Stimulated activated CD8-positive, alpha-beta memory T cell treated with anti-CD3 and anti-CD28 coated beads, Interleukin-7, amount 100 ng/mL, for 4 hours (primary cell): Measurements from ENCODE around the gene SPATA1.
"Not testable (repeated sequence)": the region's sequence is repeated elsewhere in the genome, so short reads cannot be mapped to it uniquely, and the experiment has no call there.

ENCODE experiments used
- DNase-seq, 2 donors: peaks; one replicate each; pipeline ENCODE4 v3.0.0-alpha.2; 2020; ENCODE audit warnings: low read depth in 2 of 2

SPATA1 gene

GRCh38 chr1:84587099-84587498 is 80.9 kb downstream of the SPATA1 start:
- DNase-seq = no peak

DNA sequence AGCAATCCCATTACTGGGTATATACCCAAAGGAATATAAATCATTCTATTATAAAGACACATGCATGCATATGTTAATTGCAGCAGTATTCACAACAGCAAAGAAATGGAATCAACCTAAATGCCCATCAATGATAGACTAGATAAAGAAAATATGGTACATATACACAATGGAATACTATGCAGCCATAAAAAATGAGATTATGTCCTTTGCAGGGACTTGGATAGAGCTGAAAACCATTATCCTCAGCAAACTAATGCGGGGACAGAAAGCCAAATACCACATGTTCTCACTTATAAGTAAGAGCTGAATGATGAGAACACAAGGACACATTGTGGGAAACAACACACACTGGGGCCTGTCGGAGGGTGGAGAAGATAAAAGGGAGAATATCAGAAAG is 88.8 kb downstream of the SPATA1 start:
- DNase-seq = not testable (repeated sequence)

DNA sequence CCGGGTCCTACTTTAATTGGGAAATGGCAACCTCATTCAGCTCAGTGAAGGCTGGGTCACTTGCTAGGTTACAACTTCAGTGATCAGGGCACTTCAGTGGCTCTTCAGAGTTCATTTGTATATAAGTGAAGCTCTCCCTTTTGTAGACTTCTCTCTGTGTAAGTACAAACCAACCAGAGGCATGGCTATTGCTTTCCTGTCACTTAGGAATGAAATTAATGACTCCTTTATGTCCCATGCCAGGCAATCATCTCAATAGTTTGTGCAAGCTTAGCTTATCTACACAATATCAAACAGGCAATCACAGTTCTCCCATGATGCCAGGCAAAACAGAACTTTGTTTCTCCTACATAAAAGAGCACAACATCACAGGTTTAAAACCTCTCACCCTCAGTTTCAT is 90.8 kb downstream of the SPATA1 start:
- no peak for DNase-seq

GRCh38 chr1:84598418-84598817 is 92.2 kb downstream of the SPATA1 start:
- DNase-seq = no peak

GRCh38 chr1:84598846-84599741 is 92.9 kb downstream of the SPATA1 start:
- DNase-seq = no peak

GRCh38 chr1:84600796-84601195 is 94.6 kb downstream of the SPATA1 start:
- DNase-seq = no peak

DNA sequence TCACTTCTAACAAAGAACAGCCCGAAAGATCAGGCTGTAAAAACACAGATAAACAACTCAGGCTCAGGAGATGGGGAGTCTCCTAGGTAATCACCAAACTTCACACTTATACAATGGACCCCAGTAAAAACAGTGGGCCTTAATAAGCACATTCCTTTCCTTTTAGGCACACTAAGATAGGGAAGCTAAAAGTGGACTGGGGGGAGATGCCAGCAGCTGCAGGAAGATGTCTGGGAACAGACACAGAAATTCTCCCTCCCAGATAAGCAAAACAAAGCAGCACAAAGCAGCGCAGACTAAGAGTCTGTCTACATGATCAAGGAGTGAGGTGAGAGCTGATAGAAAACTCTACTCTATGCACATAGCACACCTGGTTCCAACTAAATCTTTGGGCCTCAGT is 97.0 kb downstream of the SPATA1 start:
- no peak for DNase-seq

GRCh38 chr1:84603941-84604830 is 98.0 kb downstream of the SPATA1 start:
- DNase-seq = no peak

DNA sequence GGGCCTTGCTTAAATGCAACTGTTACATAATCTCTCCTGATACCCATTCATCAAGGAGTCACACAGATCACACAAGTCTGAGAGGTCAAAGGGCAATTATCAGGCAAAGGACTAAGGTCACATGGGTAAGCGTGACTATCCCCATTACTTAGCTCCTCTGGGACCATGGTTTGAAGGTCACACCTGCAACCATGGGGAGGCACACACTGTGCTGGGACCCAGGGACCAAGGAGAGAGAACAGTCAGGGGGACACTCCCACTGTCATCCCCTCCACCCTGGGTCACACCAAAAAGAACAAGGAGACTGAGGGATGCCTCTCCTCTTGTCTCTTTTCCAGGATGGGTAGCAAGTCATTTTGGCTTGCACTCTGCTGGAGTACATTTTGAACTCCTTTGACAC is 99.0 kb downstream of the SPATA1 start:
- no peak for DNase-seq

GRCh38 chr1:84606977-84607376 is 100.8 kb downstream of the SPATA1 start:
- DNase-seq = no peak

DNA sequence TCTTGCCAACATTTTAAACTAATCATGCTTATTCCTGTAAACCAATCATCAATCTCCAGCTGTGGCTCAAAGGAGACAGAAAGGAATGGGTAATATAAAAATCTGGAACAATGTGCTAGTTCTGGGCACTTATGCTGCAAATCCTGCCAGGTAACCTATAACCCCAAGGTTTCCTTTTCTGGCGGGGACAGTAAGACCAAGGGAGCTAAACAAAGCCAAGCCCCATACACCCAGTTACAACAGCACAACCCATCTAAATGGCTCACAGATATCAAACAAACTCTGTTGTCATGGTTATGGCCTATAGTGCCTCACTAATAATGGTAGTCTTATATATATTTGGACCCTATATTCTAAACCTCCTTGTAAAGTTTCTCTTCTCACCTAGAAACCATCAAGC is 104.9 kb downstream of the SPATA1 start:
- no peak for DNase-seq

- no peak for DNase-seq
Observed at GRCh38 chr1:84611796-84612195, 105.6 kb downstream of the SPATA1 start.

DNA sequence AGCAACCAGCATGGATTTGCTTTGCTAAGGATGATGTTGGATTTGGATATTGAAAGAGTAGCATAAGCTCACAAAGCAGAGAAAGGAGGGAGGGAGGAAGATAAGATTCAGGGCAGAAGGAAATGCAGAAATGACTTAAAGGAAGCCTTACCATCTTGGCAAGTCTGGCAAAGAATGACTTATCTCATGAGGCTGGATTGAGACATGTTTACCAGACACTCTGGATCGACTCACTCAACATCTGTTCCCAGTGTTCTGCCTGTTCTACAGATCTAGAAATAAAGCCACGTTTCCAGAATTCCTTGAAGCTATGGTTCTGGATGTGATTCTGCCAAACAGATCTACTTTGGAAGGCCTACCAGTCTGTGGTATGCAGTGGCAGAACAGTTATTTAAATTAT is 106.8 kb downstream of the SPATA1 start:
- DNase-seq = no peak

GRCh38 chr1:84613887-84614286 is 107.7 kb downstream of the SPATA1 start:
- DNase-seq = no peak

DNA sequence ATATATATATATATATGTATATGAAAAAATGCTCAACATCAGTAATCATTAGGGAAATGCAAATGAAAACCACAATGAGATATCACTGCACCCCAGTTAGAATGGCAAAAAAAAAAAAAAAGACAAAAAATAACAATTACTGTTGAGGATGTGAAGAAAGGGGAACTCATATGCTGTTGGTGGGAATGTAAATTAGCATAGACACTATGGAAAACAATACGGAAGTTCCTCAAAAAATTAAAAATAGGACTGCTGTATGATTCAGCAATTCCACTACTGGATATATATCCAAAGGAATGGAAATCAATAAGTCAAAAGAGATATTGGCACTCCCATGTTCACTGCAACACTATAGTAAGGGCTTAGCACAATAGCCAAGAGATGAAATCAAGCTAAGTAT is 109.6 kb downstream of the SPATA1 start:
- DNase-seq = no peak
